ENCODE results near the gene GRK5. TPM values are rescaled to one million over a fixed set of nuclear protein-coding genes. Genes with fewer than 3 reads are reported as not detected.

Gene GRK5
- total RNA-seq, 1 experiment from 2014 or later = 1.2 TPM

- H4K91ac ChIP-seq (ENCODE audit: insufficient read length, low read depth, low read length) = no peak overlapping the region
Measured at GRCh38 chr10:119299531-119299930, 92.2 kb downstream of the GRK5 start.

More at GRCh38 chr10:119299531-119299930, 92.2 kb downstream of the GRK5 start:
- H3K27ac Mint-ChIP-seq = peak overlapping the region in 1 of 3 experiments; percentile 70; a peak in 1 of 7 replicates
- no peak overlapping the region for H2BK120ac ChIP-seq (ENCODE audit: low read depth, low read length, poor library complexity, severe bottlenecking)
- no peaks in the 10 kb centered on the region for H3K27me3 ChIP-seq (ENCODE audit: insufficient read depth, low read length)
- H3K9me3 Mint-ChIP-seq = peaks cover 0 to 12% of the 10 kb centered on the region in 2 experiments; a peak in 2 of 5 replicates
- no peak overlapping the region for H2BK15ac ChIP-seq (ENCODE audit: low read depth, low read length)
- H4K20me1 ChIP-seq (ENCODE audit: control insufficient read depth, insufficient read depth, insufficient read length) = no peaks in the 10 kb centered on the region
- H3K27ac ChIP-seq (ENCODE audit: insufficient read length, low read depth, low read length) = no peak overlapping the region
- H3K79me2 ChIP-seq (ENCODE audit: insufficient read depth, low read length) = no peaks in the 10 kb centered on the region
- no peak for DNase-seq
- no peak overlapping the region for H3K23ac ChIP-seq (ENCODE audit: insufficient read length, low read depth, low read length)
- H3K79me1 ChIP-seq (ENCODE audit: insufficient read depth, low read depth, low read length, poor library complexity, severe bottlenecking) = no peaks in the 10 kb centered on the region
- H3K4me2 ChIP-seq (ENCODE audit: insufficient read depth, insufficient read length, low read length) = no peak overlapping the region
- no peaks in the 10 kb centered on the region for H3K4me1 ChIP-seq (ENCODE audit: insufficient read depth, low read length)
- no peak overlapping the region for H3T11ph ChIP-seq (ENCODE audit: low read length)
- H2BK20ac ChIP-seq (ENCODE audit: low read depth, low read length, poor library complexity, severe bottlenecking) = no peak overlapping the region
- no peak overlapping the region for H3K4ac ChIP-seq (ENCODE audit: low read depth, low read length)
- no peaks in the 10 kb centered on the region for H3K9me3 ChIP-seq (ENCODE audit: control insufficient read depth, low read depth, low read length)
- no peak overlapping the region for H2AFZ ChIP-seq (ENCODE audit: low read length)
- no peaks in the 10 kb centered on the region for H3K27me3 Mint-ChIP-seq (ENCODE audit: low read depth)
- H4K5ac ChIP-seq (ENCODE audit: insufficient read length, low read depth, low read length) = no peak overlapping the region
- H3K4me1 Mint-ChIP-seq = peaks cover 9 to 10% of the 10 kb centered on the region in 2 experiments; a peak in 3 of 4 replicates
- TF ChIP-seq CTCF (conservative IDR thresholded peaks at IDR 0.05) = peak; percentile 27; the same call in 1 of the 3 replicates
- no peaks in the 10 kb centered on the region for H3K23me2 ChIP-seq (ENCODE audit: insufficient read length, low read depth, low read length, poor library complexity, severe bottlenecking)
- no peak overlapping the region for H3K4me3 Mint-ChIP-seq
- H2AK5ac ChIP-seq (ENCODE audit: insufficient read length, low read length) = no peak overlapping the region
- H2BK12ac ChIP-seq (ENCODE audit: insufficient read length, low read depth, low read length) = no peak overlapping the region
- H4K8ac ChIP-seq (replicated peaks; ENCODE audit: insufficient read length, low read depth, low read length) = no peak overlapping the region
- WGBS (ENCODE audit: extremely low coverage, insufficient read length, low lambda C conversion rate) = no CpG with 5 or more reads among the region's 3 CpGs
- peaks cover 0 to 7% (median 2%) of the 10 kb centered on the region in 3 experiments; a peak in 3 of 7 replicates for H3K36me3 Mint-ChIP-seq (ENCODE audit: insufficient read depth in 1 of 3, low read depth in 3 of 3)
- no peak overlapping the region for H3K14ac ChIP-seq (ENCODE audit: insufficient read depth, low read length)
- no peak overlapping the region for H2BK5ac ChIP-seq (ENCODE audit: insufficient read length, low read length)
- H3K56ac ChIP-seq (ENCODE audit: insufficient read length, low read depth, low read length) = no peak overlapping the region
- no peak overlapping the region for H3K18ac ChIP-seq (ENCODE audit: insufficient read length, low read depth, low read length)
- no peak overlapping the region for H3K9ac ChIP-seq (ENCODE audit: extremely low read depth, insufficient read length, low read length)

All from H9 (cell line).